DOHH2 (cell line): ENCODE data around the gene ATXN7L3.

Experiments used
- EZH2phosphoT487 ChIP-seq: fragments of 200-600 bp; sonication (generic); IDR thresholded peaks from 2 replicates; pipeline ENCODE4 v1.6.1; 2017; ENCODE audit warnings: borderline replicate concordance, mild to moderate bottlenecking, antibody characterized with exemption, low read length, moderate library complexity, mixed read lengths
- TF ChIP-seq, protein P1 (sequence below): fragments of 200-600 bp; sonication (generic); IDR thresholded peaks from one replicate; pipeline ENCODE4 v1.5.1; 2014; ENCODE audit warnings: antibody characterized with exemption, mild to moderate bottlenecking, low read depth, low read length; ENCODE audit not compliant: poor library complexity, severe bottlenecking

DNA sequence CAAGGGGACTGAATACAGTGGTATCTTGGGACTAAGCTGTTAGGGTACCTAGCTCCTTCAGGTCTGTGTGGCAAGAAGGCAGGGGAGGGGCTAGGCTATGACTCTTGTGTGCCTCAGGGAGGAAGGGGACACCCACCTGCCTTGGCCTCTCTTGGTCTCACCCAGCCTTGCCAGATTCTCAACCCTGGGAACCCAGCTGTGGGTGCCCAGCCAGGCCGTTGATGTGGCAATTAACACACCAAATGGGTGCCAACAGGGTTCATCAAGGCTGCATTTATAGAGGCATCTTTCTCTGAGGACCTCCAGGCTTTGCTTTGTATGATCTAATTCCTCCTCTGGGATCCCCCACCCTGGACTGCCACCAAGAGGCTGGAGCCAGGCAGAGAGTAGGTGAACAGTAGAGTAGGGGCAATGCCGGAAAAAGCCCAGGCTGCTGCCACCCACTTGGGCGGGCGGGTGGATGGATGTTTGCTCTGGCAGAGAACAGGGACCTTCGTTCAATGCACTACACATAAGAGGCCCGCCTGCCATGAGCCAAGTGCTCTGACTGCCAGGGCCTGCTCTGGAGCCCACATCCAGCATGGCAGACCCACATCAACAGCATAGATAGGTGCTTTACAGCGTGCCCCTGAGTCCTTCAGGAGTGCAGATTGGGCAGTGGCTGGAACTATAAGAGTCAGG lies 32.4 kb downstream of the ATXN7L3 start:
- TF ChIP-seq, protein P1, sequence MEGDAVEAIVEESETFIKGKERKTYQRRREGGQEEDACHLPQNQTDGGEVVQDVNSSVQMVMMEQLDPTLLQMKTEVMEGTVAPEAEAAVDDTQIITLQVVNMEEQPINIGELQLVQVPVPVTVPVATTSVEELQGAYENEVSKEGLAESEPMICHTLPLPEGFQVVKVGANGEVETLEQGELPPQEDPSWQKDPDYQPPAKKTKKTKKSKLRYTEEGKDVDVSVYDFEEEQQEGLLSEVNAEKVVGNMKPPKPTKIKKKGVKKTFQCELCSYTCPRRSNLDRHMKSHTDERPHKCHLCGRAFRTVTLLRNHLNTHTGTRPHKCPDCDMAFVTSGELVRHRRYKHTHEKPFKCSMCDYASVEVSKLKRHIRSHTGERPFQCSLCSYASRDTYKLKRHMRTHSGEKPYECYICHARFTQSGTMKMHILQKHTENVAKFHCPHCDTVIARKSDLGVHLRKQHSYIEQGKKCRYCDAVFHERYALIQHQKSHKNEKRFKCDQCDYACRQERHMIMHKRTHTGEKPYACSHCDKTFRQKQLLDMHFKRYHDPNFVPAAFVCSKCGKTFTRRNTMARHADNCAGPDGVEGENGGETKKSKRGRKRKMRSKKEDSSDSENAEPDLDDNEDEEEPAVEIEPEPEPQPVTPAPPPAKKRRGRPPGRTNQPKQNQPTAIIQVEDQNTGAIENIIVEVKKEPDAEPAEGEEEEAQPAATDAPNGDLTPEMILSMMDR, result no peak
- TF ChIP-seq EZH2phosphoT487, result no peak
